Peyer's patch (tissue), 4 donors: ENCODE data around the gene EPB41L3. TPM values are rescaled to one million over a fixed set of nuclear protein-coding genes. Genes with fewer than 3 reads are reported as not detected.

Experiments
- DNase-seq, 3 donors: peaks; one replicate each; pipeline ENCODE4 v3.0.0-alpha.2; 2017 to 2019
- H3K27ac ChIP-seq, 4 donors: fragments of 200-600 bp; sonication (generic); one replicate each; pipeline ENCODE4 v1.5.1; 2016 to 2019
- H3K27me3 ChIP-seq, 2 donors: fragments of 200-600 bp; sonication (generic); one replicate each; pipeline ENCODE4 v1.5.1; 2019
- H3K36me3 ChIP-seq, 3 donors: fragments of 200-600 bp; sonication (generic); one replicate each; pipeline ENCODE4 v1.5.1; 2016 to 2019
- H3K4me1 ChIP-seq, 4 donors: fragments of 200-600 bp; sonication (generic); one replicate each; pipeline ENCODE4 v1.5.1; 2016 to 2019
- H3K4me3 ChIP-seq, 4 donors: fragments of 200-600 bp; sonication (generic); 1 replicate in 3 of 4; 2 replicates in 1 of 4; pipeline ENCODE4 v1.5.1; 2016 to 2019; ENCODE audit warnings: mild to moderate bottlenecking in 1 of 4
- H3K9me3 ChIP-seq, 4 donors: fragments of 200-600 bp; sonication (generic); one replicate each; pipeline ENCODE4 v1.5.1; 2016 to 2019; ENCODE audit warnings: mild to moderate bottlenecking in 1 of 4
- CTCF ChIP-seq, 6 experiments: fragments of 450-650 bp in 4 of 6; fragments of 200-600 bp in 2 of 6; sonication (generic) in 1 of 6; IDR thresholded peaks; one replicate each; pipeline ENCODE4 v1.5.1; 2017 to 2019; ENCODE audit warnings: antibody characterized with exemption in 6 of 6, mild to moderate bottlenecking in 3 of 6, moderate library complexity in 1 of 6
- POLR2A ChIP-seq, 2 donors: fragments of 450-650 bp; IDR thresholded peaks; one replicate each; pipeline ENCODE4 v1.5.1; 2017; ENCODE audit warnings: antibody characterized with exemption in 2 of 2, mild to moderate bottlenecking in 2 of 2, moderate library complexity in 2 of 2
- total RNA-seq, 4 donors: library from RNA; depleted of rRNA; stranded (reverse); fragments of >200 nt; gene quantifications; one replicate each; pipeline ENCODE4 v1.1.0, GENCODE V29; 2016

EPB41L3 gene
- total RNA-seq, 4 donors from 2014 or later: 234 to 251 (median 248) TPM

DNA sequence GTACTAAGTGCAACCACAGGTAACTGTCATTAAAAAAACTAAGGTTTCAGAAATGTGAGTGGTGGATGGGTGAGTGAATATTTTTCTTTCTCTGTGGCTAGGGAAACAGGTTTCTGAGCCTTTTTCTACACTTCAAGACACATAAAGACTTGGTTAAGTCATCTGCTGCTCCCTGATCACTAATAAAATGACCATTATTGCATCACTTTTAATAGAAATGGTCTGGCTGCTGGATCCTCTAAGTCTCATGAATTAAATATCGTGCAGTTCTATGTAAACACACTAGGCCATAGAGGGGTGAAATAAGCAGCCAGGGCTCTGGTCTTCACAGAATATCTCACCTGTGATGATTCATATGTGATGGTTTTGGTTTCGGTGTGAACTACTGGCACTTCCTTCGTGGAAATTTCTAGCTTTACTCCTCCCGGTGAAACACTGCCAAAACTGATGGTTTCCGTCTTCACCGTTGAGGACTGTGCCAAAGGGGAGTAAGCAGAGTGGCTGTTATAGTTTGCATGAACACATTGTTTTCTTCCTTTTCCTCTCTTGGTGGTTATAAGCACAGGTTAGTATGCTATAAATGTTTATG lies 147.8 kb downstream of the EPB41L3 start:
- Histone ChIP-seq H3K4me1 (no peaks in the 10 kb centered on the region), H3K36me3 (peaks cover 0 to 60% (median 0%) of the 10 kb centered on the region in 3 donors), H3K9me3 (no peaks in the 10 kb centered on the region), H3K27me3 (no peaks in the 10 kb centered on the region), H3K27ac (no peak overlapping the region), H3K4me3 (no peak overlapping the region)
- TF ChIP-seq CTCF (IDR thresholded peaks at IDR 0.05) (no peak), POLR2A (IDR thresholded peaks at IDR 0.05) (no peak)
- DNase-seq: no peak

DNA sequence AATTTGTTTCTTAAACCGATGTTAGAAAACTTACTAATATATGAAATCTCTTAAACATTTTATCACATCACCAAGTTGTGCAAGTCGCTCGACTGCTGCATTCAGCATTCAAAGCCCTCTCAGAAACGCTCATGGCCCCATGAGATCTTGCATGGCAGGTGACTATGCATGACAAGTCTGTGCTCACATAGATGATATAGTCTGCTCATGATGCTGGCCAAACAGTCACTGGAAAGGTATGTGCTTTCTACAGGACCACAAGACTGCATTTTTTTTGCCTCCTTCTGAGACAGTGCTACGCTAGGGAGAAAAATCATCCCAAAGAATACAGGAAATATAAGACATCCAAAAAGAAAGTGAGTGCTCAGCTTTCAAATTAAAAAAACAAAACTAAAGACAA lies 150.0 kb downstream of the EPB41L3 start:
- Histone ChIP-seq H3K4me3 (no peak overlapping the region), H3K36me3 (peaks cover 0 to 54% (median 0%) of the 10 kb centered on the region in 3 donors), H3K9me3 (no peaks in the 10 kb centered on the region), H3K4me1 (no peaks in the 10 kb centered on the region), H3K27me3 (no peaks in the 10 kb centered on the region), H3K27ac (no peak overlapping the region)
- TF ChIP-seq POLR2A (IDR thresholded peaks at IDR 0.05) (no peak), CTCF (IDR thresholded peaks at IDR 0.05) (no peak)
- DNase-seq: no peak

DNA sequence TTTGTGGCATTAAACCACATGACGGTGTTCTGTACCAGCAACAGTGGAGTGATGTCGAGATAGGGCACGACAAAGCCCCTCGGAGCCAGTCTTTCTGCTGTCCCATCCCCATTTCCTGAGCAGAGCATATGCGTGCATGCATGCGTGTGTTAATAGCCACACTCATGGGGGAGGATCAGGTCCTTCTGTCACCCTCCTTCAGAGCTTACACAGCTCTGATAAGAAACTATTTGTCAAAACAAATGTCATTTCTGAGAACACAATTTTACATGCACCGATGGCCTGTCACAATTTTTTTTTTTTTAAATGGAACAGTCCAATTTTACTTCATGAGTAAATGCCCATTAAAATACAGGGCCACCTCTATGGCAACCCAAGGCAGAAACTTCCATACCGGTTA lies 152.4 kb downstream of the EPB41L3 start:
- no peak for DNase-seq
- no peaks in the 10 kb centered on the region for H3K9me3 ChIP-seq
- H3K4me3 ChIP-seq: no peak overlapping the region
- peaks cover 0 to 31% (median 0%) of the 10 kb centered on the region in 3 donors for H3K36me3 ChIP-seq
- no peaks in the 10 kb centered on the region for H3K27me3 ChIP-seq
- H3K4me1 ChIP-seq: no peaks in the 10 kb centered on the region
- no peak for TF ChIP-seq CTCF (IDR thresholded peaks at IDR 0.05)
- no peak for TF ChIP-seq POLR2A (IDR thresholded peaks at IDR 0.05)
- no peak overlapping the region for H3K27ac ChIP-seq

DNA sequence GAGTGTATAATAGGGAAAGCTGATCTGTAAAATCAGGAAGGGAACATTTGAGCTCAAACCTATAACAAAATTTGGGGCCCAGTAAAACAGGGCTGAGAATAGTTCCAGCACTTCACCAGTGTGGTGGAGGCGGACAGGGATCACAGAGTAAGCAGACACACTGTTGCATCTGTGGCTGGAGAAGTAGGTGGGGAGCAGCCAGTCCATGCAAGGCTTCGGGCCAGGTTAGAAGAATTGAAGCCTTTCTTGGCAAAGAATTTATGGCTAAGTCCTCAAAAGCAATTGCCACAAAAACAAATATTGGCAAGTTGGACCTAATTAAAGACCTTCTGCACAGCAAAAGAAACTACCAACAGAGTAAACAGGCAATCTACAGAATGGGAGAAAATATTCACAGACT lies 154.4 kb downstream of the EPB41L3 start:
- H3K9me3 ChIP-seq: no peaks in the 10 kb centered on the region
- H3K4me3 ChIP-seq: no peak overlapping the region
- TF ChIP-seq POLR2A (IDR thresholded peaks at IDR 0.05): no peak
- no peak for TF ChIP-seq CTCF (IDR thresholded peaks at IDR 0.05)
- DNase-seq: no peak
- H3K27ac ChIP-seq: no peak overlapping the region
- no peaks in the 10 kb centered on the region for H3K4me1 ChIP-seq
- no peaks in the 10 kb centered on the region for H3K27me3 ChIP-seq
- H3K36me3 ChIP-seq: peaks cover 0 to 13% (median 0%) of the 10 kb centered on the region in 3 donors

DNA sequence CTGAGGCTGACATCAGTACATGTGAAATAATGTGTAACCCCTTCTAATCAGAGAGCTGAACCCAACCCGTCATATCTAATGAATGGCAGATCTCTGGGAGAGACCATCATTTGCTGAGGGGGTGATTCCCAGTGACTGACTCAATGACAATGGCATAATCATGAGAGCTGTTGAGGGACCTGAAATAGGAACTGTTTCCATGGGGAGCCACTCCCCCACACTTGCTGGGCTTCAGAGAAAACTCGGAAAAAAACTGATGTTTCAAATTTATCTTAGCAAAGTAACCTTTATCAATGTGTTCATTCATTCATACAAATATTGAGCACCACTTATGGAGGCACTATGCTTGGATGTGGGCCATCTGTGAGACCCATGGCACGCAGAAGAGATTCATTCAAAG lies 154.9 kb downstream of the EPB41L3 start:
- no peak overlapping the region for H3K4me3 ChIP-seq
- no peak for TF ChIP-seq POLR2A (IDR thresholded peaks at IDR 0.05)
- H3K36me3 ChIP-seq: peaks cover 0 to 10% (median 0%) of the 10 kb centered on the region in 3 donors
- no peaks in the 10 kb centered on the region for H3K27me3 ChIP-seq
- no peak for DNase-seq
- no peaks in the 10 kb centered on the region for H3K9me3 ChIP-seq
- no peak overlapping the region for H3K27ac ChIP-seq
- H3K4me1 ChIP-seq: no peaks in the 10 kb centered on the region

DNA sequence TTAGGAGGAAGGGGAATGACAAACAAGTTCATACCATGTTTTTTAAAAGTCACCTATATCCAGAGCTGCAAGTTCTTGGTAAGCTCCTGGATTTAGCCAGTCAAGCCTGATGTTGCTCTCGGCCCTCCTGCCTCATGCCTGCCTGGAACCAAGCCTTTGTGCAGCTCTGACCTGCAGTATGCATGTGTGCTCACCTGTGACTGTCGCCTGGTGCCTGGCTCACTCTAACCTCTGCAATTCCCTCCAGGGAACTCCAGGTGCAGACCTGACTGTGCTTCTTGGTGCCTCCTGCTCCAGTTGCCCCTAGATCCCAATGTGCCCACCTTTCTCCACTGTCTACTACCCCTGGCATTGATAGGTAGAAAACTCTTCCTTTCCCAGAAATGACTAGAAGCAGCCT lies 163.2 kb downstream of the EPB41L3 start:
- TF ChIP-seq CTCF (IDR thresholded peaks at IDR 0.05) (no peak), POLR2A (IDR thresholded peaks at IDR 0.05) (no peak)
- DNase-seq: no peak
- H3K4me3 ChIP-seq: no peak overlapping the region
- H3K27ac ChIP-seq: no peak overlapping the region
- no peaks in the 10 kb centered on the region for H3K27me3 ChIP-seq
- H3K9me3 ChIP-seq: no peaks in the 10 kb centered on the region
- no peaks in the 10 kb centered on the region for H3K36me3 ChIP-seq
- no peaks in the 10 kb centered on the region for H3K4me1 ChIP-seq
